HG03354 (cell line): Measurements from ENCODE around the gene PARVG.

Experiments
- ATAC-seq: cut with Tn5 transposase; IDR thresholded peaks from one replicate; pipeline ENCODE4 v1.9.1; 2021; ENCODE audit warnings: mild to moderate bottlenecking; ENCODE audit not compliant: unreplicated experiment, poor library complexity, severe bottlenecking

PARVG gene

DNA sequence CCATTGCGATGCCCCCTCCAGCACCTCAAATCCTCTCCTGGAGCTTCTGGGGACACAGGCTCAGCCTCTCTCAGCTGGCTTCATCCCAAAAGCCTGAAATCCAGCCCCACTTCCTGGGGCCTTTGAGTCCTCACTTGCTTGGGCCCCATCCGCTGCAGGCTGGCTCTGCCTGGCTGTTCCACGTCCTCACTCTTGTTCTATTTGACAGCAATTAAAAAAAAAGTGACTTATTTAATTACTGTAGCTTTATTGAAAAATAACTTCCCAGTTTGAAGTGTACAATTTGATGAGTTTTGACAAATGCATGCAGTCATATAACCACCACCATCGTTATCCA is 27.2 kb downstream of the PARVG start:
- no peak for ATAC-seq

DNA sequence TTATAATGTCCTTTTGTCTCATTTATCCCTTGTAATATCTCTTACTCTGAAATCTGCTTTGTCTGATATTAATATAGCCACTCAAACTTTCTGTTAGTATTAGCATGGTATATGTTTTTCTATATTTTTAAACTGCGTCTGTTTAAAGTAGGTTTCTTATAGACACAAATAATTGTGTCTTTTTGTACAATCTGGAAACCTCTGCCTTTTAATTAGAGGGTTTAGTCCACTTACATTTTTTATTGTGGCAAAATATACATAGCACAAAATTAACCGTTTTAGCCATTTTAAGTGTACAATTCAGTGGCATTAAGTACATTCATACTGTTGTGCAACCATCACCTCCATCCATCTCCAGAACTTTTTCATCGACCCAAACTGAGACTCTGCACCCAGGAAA is 28.6 kb downstream of the PARVG start:
- no peak for ATAC-seq

DNA sequence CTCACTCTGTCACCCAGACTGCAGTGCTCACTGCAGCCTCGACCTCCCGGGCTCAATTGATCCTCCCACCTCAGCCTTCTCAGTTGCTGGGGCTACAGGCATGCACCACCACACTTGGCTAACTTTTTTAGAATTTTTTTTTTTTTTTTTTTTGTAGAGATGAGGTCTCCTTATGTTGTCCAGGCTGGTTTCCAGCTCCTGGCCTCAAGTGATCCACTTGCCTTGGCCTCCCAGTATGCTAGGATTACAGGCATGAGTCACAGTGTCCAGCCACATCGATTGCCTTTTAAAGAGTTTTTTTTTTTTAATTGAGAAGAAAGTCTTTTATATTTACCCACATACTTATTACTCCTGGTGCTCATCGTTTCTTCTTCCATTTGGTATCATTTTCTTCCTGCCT is 30.0 kb downstream of the PARVG start:
- ATAC-seq, result no peak

DNA sequence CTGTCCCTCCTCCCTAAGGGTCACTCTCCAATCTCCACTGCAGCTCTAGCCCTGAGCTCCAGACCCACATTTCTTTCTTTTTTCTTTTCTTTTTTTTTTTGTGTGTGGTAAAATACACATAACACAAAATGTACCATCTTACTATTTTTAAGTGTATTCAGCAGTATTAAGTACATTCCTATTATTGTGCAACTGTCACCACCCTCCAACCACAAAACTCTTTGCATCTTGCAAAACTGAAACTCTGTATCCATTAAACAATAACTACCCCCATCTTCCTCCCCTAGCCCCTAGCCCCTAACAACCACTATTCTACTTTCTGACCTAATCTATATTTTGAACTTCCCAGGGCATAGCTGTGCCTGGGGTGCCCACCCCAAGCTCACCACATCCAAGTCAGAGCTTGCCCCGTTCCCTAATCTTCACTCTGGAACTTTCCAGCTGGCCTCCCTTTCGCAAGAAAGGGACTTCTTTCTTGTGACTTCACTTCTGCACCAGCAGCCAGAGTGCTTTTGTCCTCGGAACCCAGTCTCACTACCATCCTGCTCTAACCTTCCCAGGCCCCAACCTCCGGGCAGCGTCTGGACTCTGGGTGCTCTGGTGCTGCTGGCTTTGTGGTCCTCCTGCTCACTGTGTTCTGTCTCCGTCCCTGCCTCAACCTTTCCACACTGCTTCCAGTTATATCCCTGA is 30.7 kb downstream of the PARVG start:
- ATAC-seq, result no peak

DNA sequence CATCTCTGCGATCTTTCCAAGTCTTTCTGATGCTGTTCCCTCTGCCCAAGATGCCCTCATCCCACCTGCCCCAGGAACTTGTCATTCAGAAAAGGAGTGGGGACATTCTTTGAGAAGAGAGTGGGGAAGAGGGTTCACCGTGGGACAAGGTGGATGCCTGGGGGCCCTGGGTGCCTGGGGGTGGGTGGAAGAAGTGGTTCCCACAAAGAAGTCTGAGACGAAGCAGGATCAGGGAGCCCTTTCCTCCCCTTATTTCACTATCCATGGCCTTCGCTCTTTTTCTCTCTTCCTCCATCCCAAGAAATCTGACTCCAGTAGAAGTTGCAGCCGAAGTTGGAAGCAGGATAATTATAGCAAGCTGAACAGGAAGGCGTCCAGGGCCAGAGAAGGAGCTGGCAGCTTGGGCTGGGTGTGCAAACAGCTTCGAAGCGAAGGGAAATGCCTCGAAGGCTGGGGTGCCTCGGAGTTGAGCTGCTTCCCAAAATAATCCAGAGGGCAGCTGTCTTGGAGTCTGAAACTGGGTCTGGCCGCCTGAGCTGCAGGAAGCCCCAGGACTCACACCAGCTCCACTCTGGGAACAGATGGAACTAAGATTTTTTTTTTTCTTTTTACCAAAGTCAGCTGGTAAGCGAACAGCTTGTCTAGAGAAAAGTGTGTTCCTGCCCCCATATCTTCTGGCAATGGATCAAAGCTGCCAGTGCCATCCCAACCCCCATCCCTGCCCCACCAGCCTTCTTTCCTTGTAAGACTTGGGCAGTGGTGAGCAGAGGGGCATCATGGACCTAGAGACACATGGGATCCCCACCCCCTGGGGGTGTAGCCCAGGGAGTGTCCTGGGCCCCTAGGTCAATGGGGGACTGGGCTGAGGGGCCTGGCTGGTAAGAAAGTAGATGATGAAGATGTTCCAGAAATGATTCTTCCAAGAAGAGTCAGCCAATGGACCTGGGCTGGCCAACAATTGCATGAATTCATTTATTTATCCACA is 31.5 kb downstream of the PARVG start:
- no peak for ATAC-seq

DNA sequence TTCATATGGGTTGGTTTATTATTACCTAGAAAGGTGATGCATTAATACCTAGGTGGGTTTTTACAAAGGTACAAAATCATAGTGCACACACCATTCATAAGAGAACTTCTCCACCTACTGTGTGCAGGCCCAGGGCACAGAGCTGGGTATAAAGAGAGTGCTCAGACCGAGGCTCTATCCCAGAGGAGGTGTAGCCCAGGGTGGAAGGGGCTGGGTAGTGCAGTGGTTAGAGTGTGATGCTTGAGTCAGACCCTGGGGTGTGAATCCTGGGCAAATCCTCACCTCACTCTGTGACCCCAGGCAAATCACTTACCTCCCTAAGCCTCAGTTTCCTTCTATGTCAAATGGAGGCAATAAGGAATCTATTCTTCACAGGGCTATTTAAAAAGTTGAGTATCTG is 32.2 kb downstream of the PARVG start:
- no peak for ATAC-seq

DNA sequence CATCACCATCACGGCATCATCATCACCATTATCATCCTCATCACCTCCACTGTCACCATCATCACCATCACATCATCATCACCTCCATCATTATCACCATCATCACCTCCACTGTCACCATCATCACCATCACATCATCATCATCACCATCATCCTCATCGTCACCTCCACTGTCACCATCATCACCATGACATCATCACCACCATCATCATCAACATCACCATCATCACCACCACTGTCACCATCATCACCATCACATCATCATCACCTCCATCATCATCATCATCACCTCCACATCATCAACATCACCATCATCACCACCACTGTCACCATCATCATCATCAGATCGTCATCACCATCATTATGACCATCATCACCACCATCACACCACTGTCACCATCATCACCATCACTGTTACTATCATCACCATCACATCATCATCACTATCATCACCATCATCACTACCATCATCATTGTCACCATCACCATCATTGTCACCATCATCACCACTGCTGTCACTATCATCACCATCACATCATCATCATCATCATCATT is 32.8 kb downstream of the PARVG start:
- ATAC-seq, result no peak

DNA sequence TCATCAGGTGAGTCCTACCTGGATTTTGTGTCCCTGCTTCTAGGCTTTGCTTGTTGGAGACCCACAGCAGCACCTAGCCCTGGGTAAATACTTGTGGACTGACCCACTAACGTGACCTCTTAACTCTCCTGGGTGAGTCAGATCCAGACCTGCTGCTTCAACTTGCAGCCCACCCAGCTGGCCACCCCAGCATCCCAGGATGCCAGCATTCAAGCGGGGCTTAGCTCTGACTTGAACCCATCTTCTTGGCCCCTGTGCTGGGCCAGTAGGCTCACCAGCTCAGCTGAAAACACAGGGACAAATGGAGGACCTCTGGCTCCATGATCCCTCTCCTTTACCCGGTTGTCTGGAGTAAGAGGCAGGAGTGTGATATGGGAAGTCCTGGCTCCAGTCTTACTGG is 33.5 kb downstream of the PARVG start:
- no peak for ATAC-seq

DNA sequence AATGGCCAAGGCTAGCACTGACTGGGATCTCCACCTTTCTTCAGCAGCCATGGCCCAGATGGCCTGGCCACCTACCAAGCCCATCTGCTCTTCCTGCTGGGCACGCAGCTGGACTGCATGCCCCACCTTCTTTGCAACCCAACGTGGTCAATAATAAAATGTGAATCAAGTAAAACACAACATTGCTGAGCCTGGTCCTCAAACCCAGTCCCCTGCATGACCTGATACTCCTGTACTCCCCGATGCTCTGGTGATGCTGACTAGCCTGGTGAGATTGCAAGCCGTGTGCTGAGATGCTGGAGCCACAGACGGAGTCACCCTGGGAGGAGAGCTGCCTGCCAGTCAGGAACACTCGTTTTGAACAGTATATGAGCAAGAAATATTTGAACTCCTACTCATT is 34.0 kb downstream of the PARVG start:
- ATAC-seq, result no peak

DNA sequence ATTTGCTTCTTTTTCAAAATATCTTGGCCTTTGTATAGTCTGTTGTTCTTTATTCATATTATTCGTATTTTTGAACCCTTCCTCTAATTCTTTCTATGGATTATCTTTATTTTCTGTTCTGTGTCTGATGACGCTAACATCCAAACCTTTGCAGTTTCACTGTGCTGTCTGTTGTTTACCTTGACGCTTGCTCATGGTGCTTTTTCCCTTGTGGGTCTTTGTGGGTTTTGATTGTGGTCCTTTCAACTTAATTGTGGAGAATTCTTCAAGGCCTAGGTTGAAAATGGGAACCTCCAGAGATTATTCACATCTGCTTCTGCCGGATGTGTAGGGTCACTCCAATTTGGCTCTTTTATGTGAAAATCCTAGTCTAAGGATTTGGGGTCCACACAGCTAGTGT is 34.6 kb downstream of the PARVG start:
- no peak for ATAC-seq

DNA sequence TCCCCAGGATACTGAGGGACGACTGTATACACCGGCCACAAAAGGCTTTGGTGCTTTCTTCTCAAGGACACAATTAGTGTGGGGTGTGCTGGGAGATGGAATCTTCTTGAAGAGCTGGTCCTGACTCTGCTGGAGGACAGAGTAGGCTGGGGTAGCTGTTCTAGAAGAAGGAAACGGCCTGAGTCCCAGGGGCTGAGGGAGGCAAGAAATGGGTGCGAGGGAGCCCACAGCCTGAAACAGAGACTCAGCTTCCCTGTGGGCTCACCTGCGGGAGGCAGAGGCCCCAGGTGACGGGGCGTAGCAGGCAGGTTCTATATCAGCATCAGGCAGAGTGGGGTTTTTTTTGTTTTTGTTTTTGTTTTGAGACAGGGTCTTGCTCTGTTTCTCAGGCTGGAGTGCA is 36.6 kb downstream of the PARVG start:
- no peak for ATAC-seq

DNA sequence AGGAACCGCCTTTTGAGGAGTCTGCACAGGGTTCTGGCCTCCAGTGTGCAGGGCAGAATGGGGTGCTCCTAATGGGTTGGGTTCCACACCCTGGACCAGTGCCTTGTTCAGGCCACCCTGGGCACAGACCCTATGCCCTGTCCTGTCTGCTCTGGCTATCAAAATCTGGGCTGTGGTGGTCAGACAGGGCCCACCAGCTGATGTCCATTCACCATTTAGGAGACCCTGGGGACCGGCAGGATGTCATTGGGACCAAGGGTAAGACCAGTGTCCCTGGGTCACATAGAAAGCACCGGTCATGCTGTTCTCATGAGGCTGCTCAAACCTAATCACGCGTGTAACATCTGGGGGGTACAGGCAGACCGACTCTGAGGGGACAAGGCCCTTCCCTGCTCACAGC is 37.3 kb downstream of the PARVG start:
- no peak for ATAC-seq

DNA sequence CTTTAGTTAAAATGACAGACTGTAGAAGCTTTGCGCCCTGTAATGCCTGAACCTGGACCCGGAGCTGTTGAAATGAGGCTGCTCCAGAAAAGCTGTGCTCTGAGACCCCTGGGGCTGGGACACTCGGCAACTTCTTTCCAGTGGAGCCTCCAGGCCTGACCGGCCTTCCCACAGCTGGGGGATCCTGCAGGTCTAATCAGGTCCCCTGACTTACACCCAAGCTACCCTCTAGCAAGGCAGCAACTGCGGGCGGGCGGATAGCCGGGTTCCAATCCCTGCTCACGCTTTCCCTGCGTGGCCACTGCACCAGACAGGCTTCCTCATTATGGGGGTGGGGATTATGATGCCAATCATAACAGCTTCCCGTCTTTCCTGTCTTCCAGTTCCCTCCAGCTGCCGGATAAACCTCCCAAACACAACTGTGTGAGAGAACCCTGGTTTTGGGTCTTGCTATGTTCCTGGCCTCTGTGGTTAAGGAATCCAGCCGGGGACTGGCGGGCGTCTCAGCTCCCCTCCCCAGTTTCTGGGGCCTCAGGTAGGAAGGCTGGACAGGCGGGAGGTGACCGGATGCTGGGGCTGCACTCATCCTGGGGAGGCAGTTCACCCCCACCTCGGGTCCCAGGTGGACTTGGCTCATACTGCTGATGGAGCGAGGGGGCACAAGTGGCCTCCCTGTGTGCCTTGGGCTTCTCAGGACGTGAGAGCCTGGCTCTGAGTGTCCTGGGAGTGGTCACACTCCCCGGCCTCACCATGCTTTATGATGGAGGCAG is 38.6 kb downstream of the PARVG start:
- ATAC-seq, result no peak

DNA sequence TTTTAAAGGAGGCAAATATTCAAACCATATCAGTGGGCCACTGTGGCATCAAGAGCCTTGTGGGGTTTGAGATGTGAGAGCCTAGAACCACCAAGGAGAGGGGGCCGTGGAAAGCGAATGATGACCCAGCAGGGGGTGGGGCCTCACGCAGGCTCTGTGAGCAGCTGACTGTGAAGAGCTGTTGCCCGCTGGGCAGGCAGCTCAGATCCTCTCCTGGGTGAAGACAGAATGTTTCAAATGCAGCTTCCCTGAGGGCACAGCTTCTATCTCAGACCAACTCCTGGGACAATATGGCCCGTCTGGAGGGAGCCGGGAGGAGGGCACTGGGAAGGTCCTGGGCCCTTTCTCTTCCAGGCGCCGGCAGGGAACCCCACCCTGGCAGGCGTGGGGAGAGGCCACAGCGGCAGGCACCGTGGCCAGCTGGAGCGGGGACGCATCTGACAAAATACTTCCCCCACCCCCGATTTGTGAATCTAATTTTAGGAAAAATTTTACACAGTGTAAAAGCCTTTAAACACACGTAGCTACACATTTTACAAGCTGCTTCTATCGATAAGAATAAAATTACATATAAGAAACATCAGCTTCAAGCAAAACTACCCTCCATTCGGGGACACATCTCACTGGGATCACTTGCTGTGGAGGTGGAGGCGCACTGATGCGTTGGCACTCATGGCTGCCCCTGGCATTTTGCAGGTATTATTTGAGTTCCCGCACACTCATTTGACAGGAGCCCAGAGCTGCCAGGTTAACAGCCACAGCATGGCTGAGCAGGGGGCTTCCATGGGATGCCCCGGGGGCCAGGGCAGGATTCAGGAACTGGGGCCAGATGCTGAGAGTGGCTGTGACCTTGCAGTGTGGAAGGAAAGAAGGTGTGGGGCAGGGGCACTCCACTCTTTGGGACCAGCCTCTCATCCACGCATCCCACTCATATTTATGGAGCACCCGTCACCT is 40.3 kb downstream of the PARVG start:
- ATAC-seq, result no peak

DNA sequence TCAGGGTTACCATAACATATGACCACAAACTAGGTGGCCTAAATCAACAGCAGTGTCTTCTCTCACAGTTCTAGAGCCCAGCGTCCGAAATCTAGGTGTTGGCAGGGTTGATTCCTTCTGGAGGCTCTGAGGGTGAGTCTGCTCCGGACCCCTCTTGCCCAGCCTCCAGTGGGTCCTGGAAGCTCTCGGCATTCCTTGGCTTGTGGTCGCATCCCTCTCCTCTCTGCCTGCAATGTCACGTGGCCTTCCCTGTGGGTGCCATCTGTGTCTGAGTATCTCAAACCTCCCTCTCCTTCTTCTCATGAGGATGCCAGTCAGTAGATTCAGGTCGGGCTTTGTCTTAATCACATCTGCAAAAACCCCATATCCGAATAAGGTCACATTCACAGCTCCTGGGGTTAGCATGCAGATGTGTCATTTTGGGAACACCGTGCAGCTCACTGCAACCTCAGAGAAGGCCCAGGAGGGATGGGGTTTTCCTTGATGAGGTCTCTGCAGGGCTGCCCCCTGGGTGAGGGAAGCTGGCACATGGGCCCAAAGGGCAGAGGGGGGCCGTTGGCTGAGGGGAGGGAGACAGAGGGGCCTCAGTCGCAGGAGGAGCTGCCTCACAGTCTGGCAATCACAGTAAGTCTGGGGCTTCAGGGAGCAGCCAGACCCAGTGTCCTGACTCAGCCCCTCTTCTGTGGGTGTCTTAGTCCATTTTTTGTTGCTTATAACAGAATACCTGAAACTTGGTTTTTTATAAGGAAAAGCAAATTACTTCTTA is 41.2 kb downstream of the PARVG start:
- no peak for ATAC-seq

DNA sequence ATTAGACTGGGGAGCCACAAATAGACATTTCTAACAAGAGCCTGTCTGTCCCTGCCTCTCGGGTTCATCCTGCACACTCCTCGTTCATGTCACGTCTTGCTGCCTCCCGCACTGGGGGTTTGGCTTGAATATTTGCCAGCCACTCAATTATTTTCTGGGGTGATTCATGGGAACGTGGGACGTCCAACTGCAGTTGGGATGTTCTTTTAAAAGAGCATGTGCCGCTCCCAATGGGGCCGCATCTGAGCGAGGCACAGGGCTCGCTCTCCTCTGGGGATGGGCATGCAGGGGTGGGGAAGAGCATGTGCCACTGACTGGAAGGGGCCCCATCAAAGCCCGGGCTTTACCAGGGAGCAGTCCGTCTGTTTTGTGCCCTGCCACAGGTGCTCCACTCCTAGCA is 43.4 kb downstream of the PARVG start:
- no peak for ATAC-seq

DNA sequence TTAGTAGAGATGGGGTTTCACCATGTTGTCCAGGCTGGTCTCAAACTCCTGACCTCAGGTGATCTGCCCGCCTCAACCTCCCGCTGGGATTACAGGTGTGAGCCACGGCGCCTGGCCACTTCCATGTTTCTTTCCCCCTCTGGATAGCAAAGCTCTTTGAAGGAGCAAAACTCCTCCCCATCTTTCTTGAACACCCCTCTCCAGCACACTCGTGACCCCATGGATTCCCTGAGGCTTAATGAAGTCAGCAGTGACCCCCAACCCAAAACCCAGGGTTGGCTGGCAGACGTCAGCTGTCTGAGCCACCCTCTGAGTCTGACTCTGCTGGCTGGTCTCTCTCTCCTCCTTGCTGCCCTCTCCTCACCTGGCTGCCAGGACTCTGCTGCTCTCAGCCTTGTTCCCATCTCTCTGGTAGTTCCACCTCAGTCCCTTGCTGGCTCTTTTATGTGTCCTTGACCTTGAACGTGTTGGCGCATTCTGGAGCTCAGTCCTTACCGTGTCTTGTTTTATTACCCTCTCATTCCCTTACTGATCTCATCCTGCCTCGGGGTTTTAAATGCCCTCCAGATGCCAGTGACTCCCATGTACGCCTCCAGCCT is 44.5 kb downstream of the PARVG start:
- no peak for ATAC-seq

DNA sequence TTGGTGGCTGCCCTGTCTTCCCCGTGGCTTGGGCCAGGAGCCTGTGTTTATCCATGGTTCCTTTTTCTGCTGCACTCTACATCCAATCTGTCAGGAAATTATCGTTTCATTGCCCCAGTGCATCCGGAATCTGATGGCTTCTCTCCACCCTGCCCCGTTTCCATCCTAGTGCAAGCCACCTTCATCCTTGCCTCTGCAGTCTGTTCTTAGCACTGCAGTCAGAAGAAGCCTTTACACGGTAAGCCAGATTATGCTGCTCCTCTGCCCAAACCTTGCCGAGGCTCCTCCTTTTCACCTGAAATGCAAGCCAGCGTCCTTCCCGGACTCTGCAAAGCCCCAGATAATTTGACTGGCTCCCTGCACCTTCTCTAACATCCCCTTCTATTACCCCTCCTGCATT is 45.1 kb downstream of the PARVG start:
- ATAC-seq, result no peak
